ENCODE data around the gene MAP1LC3A.

Gene MAP1LC3A

DNA sequence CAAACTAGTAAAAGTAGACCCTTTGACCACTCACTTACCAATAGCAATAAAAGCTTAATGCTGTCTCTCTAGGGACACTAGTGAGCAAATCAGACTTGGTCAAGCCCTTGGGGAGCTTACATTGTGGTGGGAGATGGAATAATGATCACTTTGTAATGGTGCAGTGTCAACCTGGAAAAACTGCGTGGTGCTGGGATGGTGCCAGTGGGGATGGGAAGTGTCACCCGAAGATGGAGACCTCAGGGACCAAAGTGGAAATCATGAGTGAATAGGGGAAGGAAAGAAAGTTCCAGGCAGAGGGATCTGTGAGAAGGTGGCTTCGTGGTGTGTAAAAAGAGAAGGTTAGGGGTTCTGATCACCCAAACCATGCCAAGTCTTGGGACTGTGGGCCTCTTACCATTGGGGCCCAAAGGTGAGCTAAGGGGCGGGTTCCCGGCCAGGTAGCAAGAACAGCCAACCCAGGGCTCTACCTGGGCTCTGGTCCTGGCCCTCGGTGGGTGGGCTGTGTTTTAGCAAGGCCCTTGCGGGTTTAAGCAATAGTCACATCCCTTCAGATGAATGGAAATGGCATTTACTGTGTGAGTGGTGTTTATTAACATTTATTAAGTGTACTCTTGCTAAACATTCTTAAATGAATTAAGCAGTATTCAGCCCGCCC lies 26.8 kb upstream of the MAP1LC3A start:
- no peak overlapping the region for H3K4me3 ChIP-seq (replicated peaks; ENCODE audit: low read depth, low read length)
- TF ChIP-seq, protein P1, sequence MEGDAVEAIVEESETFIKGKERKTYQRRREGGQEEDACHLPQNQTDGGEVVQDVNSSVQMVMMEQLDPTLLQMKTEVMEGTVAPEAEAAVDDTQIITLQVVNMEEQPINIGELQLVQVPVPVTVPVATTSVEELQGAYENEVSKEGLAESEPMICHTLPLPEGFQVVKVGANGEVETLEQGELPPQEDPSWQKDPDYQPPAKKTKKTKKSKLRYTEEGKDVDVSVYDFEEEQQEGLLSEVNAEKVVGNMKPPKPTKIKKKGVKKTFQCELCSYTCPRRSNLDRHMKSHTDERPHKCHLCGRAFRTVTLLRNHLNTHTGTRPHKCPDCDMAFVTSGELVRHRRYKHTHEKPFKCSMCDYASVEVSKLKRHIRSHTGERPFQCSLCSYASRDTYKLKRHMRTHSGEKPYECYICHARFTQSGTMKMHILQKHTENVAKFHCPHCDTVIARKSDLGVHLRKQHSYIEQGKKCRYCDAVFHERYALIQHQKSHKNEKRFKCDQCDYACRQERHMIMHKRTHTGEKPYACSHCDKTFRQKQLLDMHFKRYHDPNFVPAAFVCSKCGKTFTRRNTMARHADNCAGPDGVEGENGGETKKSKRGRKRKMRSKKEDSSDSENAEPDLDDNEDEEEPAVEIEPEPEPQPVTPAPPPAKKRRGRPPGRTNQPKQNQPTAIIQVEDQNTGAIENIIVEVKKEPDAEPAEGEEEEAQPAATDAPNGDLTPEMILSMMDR (IDR thresholded peaks at IDR 0.05; ENCODE audit: low read depth, low read length, missing control alignments): no peak
- no peak for DNase-seq (ENCODE audit: extremely low read depth, low read depth)

DNA sequence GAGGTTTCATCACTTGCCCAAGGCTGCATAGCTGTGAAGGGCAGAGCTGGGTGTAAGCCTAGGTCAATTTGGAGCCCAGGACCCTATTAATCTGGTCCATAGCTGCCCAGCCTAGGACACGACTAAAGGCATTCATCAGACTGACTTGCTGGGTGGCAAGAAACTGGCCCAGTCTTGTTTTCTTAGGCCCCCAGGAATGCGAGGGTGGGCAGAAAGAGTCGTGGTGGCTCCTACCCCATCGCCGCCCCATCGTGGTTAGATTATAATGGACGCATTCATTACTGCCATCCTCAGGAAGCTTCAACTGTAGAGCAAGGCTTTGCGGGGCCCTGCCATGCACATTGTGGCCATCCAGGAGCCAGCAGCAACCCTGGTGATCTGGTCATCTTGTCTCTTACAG lies 26.2 kb upstream of the MAP1LC3A start:
- TF ChIP-seq, protein P1 (IDR thresholded peaks at IDR 0.05; ENCODE audit: low read depth, low read length, missing control alignments): no peak
- H3K4me3 ChIP-seq (replicated peaks; ENCODE audit: low read depth, low read length): no peak overlapping the region
- no peak for DNase-seq (ENCODE audit: extremely low read depth, low read depth)

DNA sequence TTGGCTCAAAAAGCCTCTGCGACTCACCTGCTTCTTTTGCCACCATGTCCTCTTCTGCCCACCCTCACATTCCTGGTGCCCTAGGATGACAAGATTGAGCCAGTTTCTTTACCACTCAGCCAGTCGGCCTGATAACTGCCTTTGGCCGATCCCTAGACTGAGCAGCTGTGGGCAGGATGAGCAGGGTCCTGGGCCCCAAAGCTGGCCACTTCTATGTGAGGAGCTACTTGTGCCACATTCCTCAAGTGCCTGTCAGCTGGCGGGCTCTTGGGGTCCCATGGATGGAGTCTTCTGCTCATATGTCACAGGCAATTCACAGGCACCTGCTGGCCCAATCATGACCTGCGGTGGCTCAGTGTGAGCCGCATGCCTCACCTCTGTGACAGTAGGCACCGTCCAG lies 25.8 kb upstream of the MAP1LC3A start:
- no peak for DNase-seq (ENCODE audit: extremely low read depth, low read depth)
- TF ChIP-seq, protein P1 (IDR thresholded peaks at IDR 0.05; ENCODE audit: low read depth, low read length, missing control alignments): no peak
- no peak overlapping the region for H3K4me3 ChIP-seq (replicated peaks; ENCODE audit: low read depth, low read length)

DNA sequence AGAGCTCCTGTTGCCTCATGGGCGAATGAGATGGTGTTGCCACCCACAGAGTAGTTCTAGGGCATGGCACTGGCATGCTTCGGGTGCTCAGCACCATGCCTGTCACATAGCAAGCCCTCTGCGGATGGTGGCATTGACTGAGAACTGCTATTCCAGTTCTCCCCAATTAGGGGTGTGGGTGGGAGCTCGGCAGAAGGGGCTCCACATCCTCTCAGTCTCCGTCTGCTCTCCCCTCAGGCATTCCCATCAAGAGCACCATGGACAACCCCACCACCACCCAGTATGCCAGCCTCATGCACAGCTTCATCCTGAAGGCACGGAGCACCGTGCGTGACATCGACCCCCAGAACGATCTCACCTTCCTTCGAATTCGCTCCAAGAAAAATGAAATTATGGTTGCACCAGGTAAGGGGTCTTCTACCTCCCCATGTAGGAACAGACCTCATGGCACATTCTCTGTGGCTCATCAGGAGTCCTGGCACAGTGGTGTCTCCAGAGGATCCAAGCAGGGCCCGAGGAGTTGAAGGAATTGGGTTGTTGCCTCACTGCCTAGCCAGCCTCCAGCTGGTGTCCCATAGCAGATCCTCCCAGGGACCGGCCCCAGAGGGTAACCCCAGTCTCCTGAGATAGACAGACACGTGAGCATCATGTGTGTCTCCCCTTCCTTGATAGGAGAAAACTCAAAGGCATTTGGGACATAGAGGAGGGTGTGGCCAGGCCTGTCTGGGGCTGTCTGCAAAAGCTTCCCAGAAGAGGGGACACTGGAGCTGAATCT lies 23.9 kb upstream of the MAP1LC3A start:
- no peak for DNase-seq (ENCODE audit: extremely low read depth, low read depth)
- TF ChIP-seq, protein P1 (IDR thresholded peaks at IDR 0.05; ENCODE audit: low read depth, low read length, missing control alignments): no peak
- no peak overlapping the region for H3K4me3 ChIP-seq (replicated peaks; ENCODE audit: low read depth, low read length)

DNA sequence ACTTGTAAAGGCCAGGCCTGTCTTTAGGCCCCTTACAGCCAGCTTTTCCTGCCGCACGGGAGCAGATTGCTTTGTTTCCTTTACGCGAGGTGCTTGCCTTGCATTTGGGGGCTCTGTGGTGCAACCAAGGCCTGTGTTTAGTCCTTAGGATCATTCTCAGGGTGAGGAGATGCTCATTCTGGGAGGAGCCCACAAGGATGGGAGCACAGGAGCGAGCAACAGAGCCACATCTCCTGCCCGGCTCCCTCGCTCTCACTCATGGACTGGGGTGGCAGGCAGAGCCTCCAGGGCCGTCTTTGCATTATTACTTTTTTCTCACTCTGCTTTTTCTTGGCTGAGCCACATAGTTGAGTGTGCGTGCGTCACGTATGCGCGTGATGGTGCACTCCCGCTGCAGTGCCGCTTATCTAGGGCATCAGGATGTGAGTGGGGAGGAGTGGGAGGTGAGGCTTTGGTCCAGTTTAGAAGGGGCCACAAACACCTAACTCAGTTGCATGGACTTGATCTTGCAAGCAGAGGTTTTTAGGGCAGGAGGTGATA lies 23.1 kb upstream of the MAP1LC3A start:
- TF ChIP-seq, protein P1 (IDR thresholded peaks at IDR 0.05; ENCODE audit: low read depth, low read length, missing control alignments): no peak
- DNase-seq (ENCODE audit: extremely low read depth, low read depth): no peak

DNA sequence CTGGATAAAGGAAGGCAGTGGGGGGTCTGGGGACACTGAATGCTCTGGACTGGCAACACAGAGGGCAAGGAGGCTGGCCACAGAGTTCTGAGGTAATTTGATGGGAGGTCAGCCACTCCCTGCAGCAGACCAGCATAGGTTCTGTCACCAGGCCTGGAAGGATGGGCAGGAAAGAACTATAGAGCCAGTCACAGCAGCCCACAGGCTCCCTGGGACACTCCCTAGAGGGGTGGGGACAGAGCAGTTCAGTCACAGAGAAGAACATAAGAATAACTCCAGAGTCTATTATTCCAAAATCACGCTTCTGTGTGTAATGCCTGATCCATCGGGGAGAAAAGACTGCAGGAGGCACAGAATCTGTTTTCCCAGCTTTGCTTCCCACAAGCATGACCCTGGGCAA lies 22.7 kb upstream of the MAP1LC3A start:
- TF ChIP-seq, protein P1 (IDR thresholded peaks at IDR 0.05; ENCODE audit: low read depth, low read length, missing control alignments): no peak
- no peak overlapping the region for H3K4me3 ChIP-seq (replicated peaks; ENCODE audit: low read depth, low read length)
- no peak for DNase-seq (ENCODE audit: extremely low read depth, low read depth)

More for the DNA sequence above, 23.1 kb upstream of the MAP1LC3A start:
- H3K4me3 ChIP-seq (replicated peaks; ENCODE audit: low read depth, low read length): no peak overlapping the region

Data from HFF-Myc (cell line).